H1 (cell line): ENCODE results near the gene SMNDC1. TPM values are rescaled to one million over a fixed set of nuclear protein-coding genes. Genes with fewer than 3 reads are reported as not detected.

Source experiments
- CTCF ChIA-PET: fragments of 300-600 bp; sonication (Branson Sonifier 250); formaldehyde crosslinking; loops from one replicate; lab custom pipeline; 2021; ENCODE audit not compliant: partially characterized antibody; lab: Charles Lee
- POLR2A ChIA-PET: fragments of 300-600 bp; sonication (Branson Sonifier 250); formaldehyde crosslinking; loops from one replicate; lab custom pipeline; 2021; ENCODE audit warnings: inconsistent platforms; ENCODE audit not compliant: partially characterized antibody; lab: Charles Lee
- DNase-seq, 2 experiments: peaks; one replicate each; pipeline versions ENCODE4 v3.0.0 to v3.0.0-alpha.2; 2010 to 2022; ENCODE audit warnings: low spot score in 2 of 2, low read depth in 1 of 2, mixed read lengths in 1 of 2
- FAIRE-seq: peaks from 2 replicates; lab custom pipeline; 2011; peaks lifted over from hg19 to GRCh38; lab: Jason Lieb, UNC
- H2AFZ ChIP-seq: 2 replicates; pipeline ENCODE4 v1.8.1; 2012; ENCODE audit warnings: low read length, inconsistent platforms
- H2AK5ac ChIP-seq: 2 replicates; pipeline ENCODE4 v1.6.1; 2013; ENCODE audit warnings: low read depth, low read length
- H2BK120ac ChIP-seq: replicated peaks from 2 replicates; pipeline ENCODE3; 2013; ENCODE audit warnings: low read depth, low read length, inconsistent platforms
- H2BK12ac ChIP-seq: 2 replicates; pipeline ENCODE4 v1.6.1; 2013; ENCODE audit warnings: low read depth, low read length
- H2BK15ac ChIP-seq: 2 replicates; pipeline ENCODE4 v1.6.1; 2013; ENCODE audit warnings: low read length
- H2BK20ac ChIP-seq: 2 replicates; pipeline ENCODE4 v1.6.1; 2013; ENCODE audit warnings: low read length
- H2BK5ac ChIP-seq: 2 replicates; pipeline ENCODE4 v1.6.1; 2013; ENCODE audit warnings: low read depth, low read length
- H3K14ac ChIP-seq: 2 replicates; pipeline ENCODE4 v1.6.1; 2013; ENCODE audit warnings: inconsistent platforms; ENCODE audit not compliant: insufficient read length
- H3K18ac ChIP-seq: 2 replicates; pipeline ENCODE4 v1.6.1; 2013; ENCODE audit warnings: low read length; ENCODE audit errors: extremely low read depth
- H3K23ac ChIP-seq: 2 replicates; pipeline ENCODE4 v1.6.1; 2013; ENCODE audit warnings: inconsistent platforms; ENCODE audit not compliant: insufficient read length
- H3K23me2 ChIP-seq: 2 replicates; pipeline ENCODE4 v1.6.1; 2013; ENCODE audit warnings: low read depth, low read length
- H3K27ac ChIP-seq: 2 replicates; pipeline ENCODE4 v1.6.1; 2011; ENCODE audit warnings: low read depth, low read length, inconsistent platforms
- H3K27me3 ChIP-seq, 4 experiments: replicated peaks in 1 of 4; 1 replicate in 1 of 4; 2 replicates in 3 of 4; pipeline versions ENCODE4 v1.6.1 to v1.8.1; 2011 to 2013; ENCODE audit warnings: low read length in 3 of 4, mild to moderate bottlenecking in 3 of 4, inconsistent platforms in 2 of 4, mixed read lengths in 2 of 4, moderate library complexity in 1 of 4; ENCODE audit not compliant: control insufficient read depth in 3 of 4, insufficient read depth in 3 of 4; ENCODE audit errors: extremely low read depth in 1 of 4
- H3K36me3 ChIP-seq, 4 experiments: 2 replicates each; pipeline versions ENCODE4 v1.6.1 to v1.8.1; 2011 to 2013; ENCODE audit warnings: mild to moderate bottlenecking in 4 of 4, low read length in 3 of 4, moderate library complexity in 2 of 4, control low read depth in 1 of 4, inconsistent platforms in 1 of 4; ENCODE audit not compliant: insufficient read depth in 4 of 4, control insufficient read depth in 2 of 4
- H3K4ac ChIP-seq: replicated peaks from 2 replicates; pipeline ENCODE3; 2013; ENCODE audit warnings: low read length, low read depth, mixed read lengths, inconsistent platforms; ENCODE audit not compliant: insufficient read length
- H3K4me1 ChIP-seq, 4 experiments: replicated peaks in 1 of 4; 1 replicate in 1 of 4; 2 replicates in 3 of 4; pipeline versions ENCODE4 v1.6.1 to v1.8.1; 2011 to 2013; ENCODE audit warnings: low read length in 3 of 4, inconsistent platforms in 2 of 4, mixed read lengths in 1 of 4; ENCODE audit not compliant: insufficient read depth in 4 of 4, control insufficient read depth in 3 of 4
- H3K4me2 ChIP-seq, 2 experiments: 2 replicates each; pipeline versions ENCODE4 v1.6.1 to v1.8.1; 2011 to 2013; ENCODE audit warnings: low read depth in 2 of 2, low read length in 2 of 2, control low read depth in 1 of 2, inconsistent platforms in 1 of 2, mild to moderate bottlenecking in 1 of 2; ENCODE audit not compliant: insufficient read depth in 1 of 2
- H3K4me3 ChIP-seq, 4 experiments: fragments of 200-600, 300-600 bp in 1 of 4; sonication (generic), shearing (Covaris generic), sonication (Bioruptor Twin) in 1 of 4; 2 replicates each; pipeline versions ENCODE4 v1.5.1 to v1.8.1; 2011 to 2016; ENCODE audit warnings: low read length in 4 of 4, low read depth in 3 of 4, control low read depth in 2 of 4, inconsistent platforms in 2 of 4, mild to moderate bottlenecking in 2 of 4, mixed read lengths in 1 of 4, moderate library complexity in 1 of 4; ENCODE audit not compliant: insufficient read depth in 2 of 4; ENCODE audit errors: extremely low read depth in 1 of 4
- H3K56ac ChIP-seq: replicated peaks from 2 replicates; pipeline ENCODE3; 2013; ENCODE audit warnings: low read depth, mild to moderate bottlenecking, mixed read lengths, low read length, inconsistent platforms; ENCODE audit not compliant: insufficient read length
- H3K79me1 ChIP-seq: 2 replicates; pipeline ENCODE4 v1.6.1; 2013; ENCODE audit warnings: low read depth, low read length, control low read depth
- H3K79me2 ChIP-seq, 2 experiments: 2 replicates each; pipeline versions ENCODE4 v1.6.1 to v1.8.1; 2012 to 2013; ENCODE audit warnings: low read length in 2 of 2, mild to moderate bottlenecking in 2 of 2, inconsistent platforms in 1 of 2; ENCODE audit not compliant: insufficient read depth in 2 of 2, control insufficient read depth in 1 of 2
- H3K9ac ChIP-seq, 4 experiments: replicated peaks in 1 of 4; 1 replicate in 1 of 4; 2 replicates in 3 of 4; pipeline versions ENCODE4 v1.6.1 to v1.8.1; 2011 to 2013; ENCODE audit warnings: low read depth in 3 of 4, low read length in 3 of 4, control low read depth in 2 of 4, mild to moderate bottlenecking in 2 of 4, moderate library complexity in 2 of 4, inconsistent platforms in 1 of 4; ENCODE audit errors: extremely low read depth in 1 of 4
- H3K9me3 ChIP-seq, 2 experiments: 2 replicates each; pipeline versions ENCODE4 v1.6.1 to v1.8.1; 2012 to 2013; ENCODE audit warnings: mild to moderate bottlenecking in 2 of 2, moderate library complexity in 2 of 2, control low read depth in 1 of 2, inconsistent platforms in 1 of 2, low read depth in 1 of 2, low read length in 1 of 2, mixed read lengths in 1 of 2; ENCODE audit not compliant: insufficient read depth in 2 of 2
- H4K20me1 ChIP-seq, 2 experiments: replicated peaks in 1 of 2; 2 replicates each; pipeline versions ENCODE3 to v1.8.1; 2011 to 2013; ENCODE audit warnings: inconsistent platforms in 2 of 2, low read length in 2 of 2, mild to moderate bottlenecking in 1 of 2; ENCODE audit not compliant: insufficient read depth in 2 of 2, control insufficient read depth in 1 of 2
- H4K5ac ChIP-seq: 2 replicates; pipeline ENCODE4 v1.6.1; 2013; ENCODE audit warnings: low read length, low read depth, mixed read lengths, inconsistent platforms; ENCODE audit not compliant: insufficient read length
- H4K8ac ChIP-seq: 2 replicates; pipeline ENCODE4 v1.8.0; 2013; ENCODE audit warnings: mild to moderate bottlenecking, moderate library complexity, low read length, inconsistent platforms; ENCODE audit not compliant: insufficient read depth; ENCODE audit errors: extremely low read depth
- H4K91ac ChIP-seq: replicated peaks from 2 replicates; pipeline ENCODE3; 2013; ENCODE audit warnings: low read length, mixed read lengths, inconsistent platforms; ENCODE audit not compliant: insufficient read length
- CEBPB ChIP-seq: IDR thresholded peaks from 2 replicates; pipeline ENCODE4 v1.6.1; 2012; ENCODE audit warnings: low read depth, low read length
- CREB1 ChIP-seq: IDR thresholded peaks from 2 replicates; pipeline ENCODE4 v1.6.1; 2012; ENCODE audit warnings: inconsistent platforms
- RFX5 ChIP-seq: IDR thresholded peaks from 2 replicates; pipeline ENCODE4 v1.6.1; 2011; ENCODE audit warnings: low read depth, low read length, improper control_type of control experiment, borderline replicate concordance
- WGBS, 2 experiments: shearing (Covaris generic) in 1 of 2; methylation state at CpG; one replicate each; pipeline versions ENCODE4 v1.1.6 to v1.1.7; 2013 to 2015; ENCODE audit warnings: low lambda C conversion rate in 2 of 2, mixed read lengths in 2 of 2, inconsistent platforms in 1 of 2, low coverage in 1 of 2, missing lambda C conversion rate in 1 of 2; ENCODE audit not compliant: insufficient replicate concordance in 2 of 2, insufficient coverage in 1 of 2, insufficient read length in 1 of 2; ENCODE audit errors: extremely low coverage in 1 of 2, missing lambda C conversion rate in 1 of 2; 5-methylcytosine and 5-hydroxymethylcytosine counted together
- polyA plus RNA-seq, 7 experiments: library from polyadenylated mRNA; depleted of rRNA in 3 of 7; stranded (reverse) in 5 of 7; unstranded in 2 of 7; fragments of >200 nt in 5 of 7; fragments of 200-250 nt in 2 of 7; gene quantifications; 1 replicate in 5 of 7; 2 replicates in 1 of 7; 4 replicates in 1 of 7; pipeline versions ENCODE4 v1.2.1 to v1.2.3, GENCODE V29; 2011 to 2013; ENCODE audit warnings: missing spikeins in 2 of 7, mixed read lengths in 2 of 7
- total RNA-seq: library from RNA; stranded (reverse); fragmentation: NEBNext Ultra II Directional; extraction: Animal tissue kit (Norgen Biotek cat#: 25700); gene quantifications from 2 replicates; pipeline ENCODE4 v1.2.1, GENCODE V29; 2021
- TF ChIP-seq, protein P1 (sequence below): IDR thresholded peaks from 2 replicates; pipeline ENCODE4 v1.6.1; 2011; ENCODE audit warnings: low read length, improper control_type of control experiment

Gene SMNDC1
- total and polyA plus RNA-seq, 2 of the 8 experiments (the other 6 are each of a cell fraction or from before 2014, with no cell fraction given), result 8.1 to 48.6 TPM

DNA sequence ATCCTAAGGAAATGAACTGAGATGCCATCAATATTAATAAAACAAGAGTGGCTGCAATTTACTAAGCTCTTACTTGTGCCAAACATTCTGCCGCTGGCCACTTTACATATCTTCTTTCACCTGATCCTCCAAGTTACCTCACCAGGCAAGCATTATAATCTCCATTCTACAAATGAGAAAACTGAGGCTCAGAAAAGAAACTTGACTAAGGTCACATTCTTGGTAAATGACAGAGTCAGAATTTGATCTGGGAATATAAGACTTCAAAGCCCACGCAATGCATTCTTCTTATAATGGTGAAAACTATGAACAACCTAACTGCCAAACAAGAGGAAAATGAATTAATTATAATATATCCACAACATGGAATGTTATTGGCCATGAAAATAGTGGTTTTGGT, 46.1 kb upstream of the SMNDC1 start:
- TF ChIP-seq CEBPB, result no peak
- TF ChIP-seq, protein P1, sequence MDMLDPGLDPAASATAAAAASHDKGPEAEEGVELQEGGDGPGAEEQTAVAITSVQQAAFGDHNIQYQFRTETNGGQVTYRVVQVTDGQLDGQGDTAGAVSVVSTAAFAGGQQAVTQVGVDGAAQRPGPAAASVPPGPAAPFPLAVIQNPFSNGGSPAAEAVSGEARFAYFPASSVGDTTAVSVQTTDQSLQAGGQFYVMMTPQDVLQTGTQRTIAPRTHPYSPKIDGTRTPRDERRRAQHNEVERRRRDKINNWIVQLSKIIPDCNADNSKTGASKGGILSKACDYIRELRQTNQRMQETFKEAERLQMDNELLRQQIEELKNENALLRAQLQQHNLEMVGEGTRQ, result no peak
- no peak for TF ChIP-seq RFX5
- no peak for TF ChIP-seq CREB1
- H3K23ac ChIP-seq, result no peak overlapping the region
- no peak overlapping the region for H2AFZ ChIP-seq
- no peak overlapping the region for H4K5ac ChIP-seq
- H3K27me3 ChIP-seq, result no peaks in the 10 kb centered on the region; a peak in 1 of 7 replicates
- H4K91ac ChIP-seq, result no peak overlapping the region
- H4K8ac ChIP-seq, result no peak overlapping the region
- no peak overlapping the region for H2BK12ac ChIP-seq
- H3K4me1 ChIP-seq, result peaks cover 3 to 12% (median 7%) of the 10 kb centered on the region in 4 experiments; a peak in 6 of 7 replicates
- DNase-seq (no peak), FAIRE-seq (no peak)
- no peak overlapping the region for H3K27ac ChIP-seq
- H2BK5ac ChIP-seq, result no peak overlapping the region
- no peak overlapping the region for H2BK15ac ChIP-seq
- no peak overlapping the region for H2BK20ac ChIP-seq
- H4K20me1 ChIP-seq, result no peaks in the 10 kb centered on the region
- H3K4me2 ChIP-seq, result no peak overlapping the region
- H2AK5ac ChIP-seq, result no peak overlapping the region
- H3K9ac ChIP-seq, result no peak overlapping the region
- 98% methylated on average over 2 of the region's 2 CpGs; no CpG with 5 or more reads in 1 of the 2 experiments for WGBS, 2 experiments
- no peak overlapping the region for H2BK120ac ChIP-seq
- H3K4ac ChIP-seq, result no peak overlapping the region
- H3K56ac ChIP-seq, result no peak overlapping the region
- no peaks in the 10 kb centered on the region for H3K79me1 ChIP-seq
- H3K9me3 ChIP-seq, result no peaks in the 10 kb centered on the region
- H3K18ac ChIP-seq, result no peak overlapping the region
- no peaks in the 10 kb centered on the region for H3K23me2 ChIP-seq
- no peak overlapping the region for H3K14ac ChIP-seq
- ChIA-PET CTCF (interaction anchor here (0.9 to 2.1 kb wide), 5 partner anchors 8 to 197 kb away, joined by 3 to 9 read pairs (median 5); no protein-coding TSS in a partner anchor), POLR2A (no interaction called here)
- H3K36me3 ChIP-seq, result no peaks in the 10 kb centered on the region
- H3K79me2 ChIP-seq, result no peaks in the 10 kb centered on the region
- no peak overlapping the region for H3K4me3 ChIP-seq
